ENCODE data around the gene RER1. TPM values are rescaled to one million over a fixed set of nuclear protein-coding genes. Genes with fewer than 3 reads are reported as not detected.

The RER1 gene
- total RNA-seq, 1 experiment from 2014 or later = 155 TPM

- ATAC-seq (no peak), DNase-seq (ENCODE audit: low read depth, low spot score) (no peak)
- Histone ChIP-seq H4K20me1 (ENCODE audit: insufficient read depth) (no peaks in the 10 kb centered on the region), H3K9me3 (ENCODE audit: control insufficient read depth in 1 of 2, insufficient read depth in 1 of 2, low read depth in 1 of 2, low read length in 2 of 2) (no peaks in the 10 kb centered on the region), H3K27me3 (ENCODE audit: insufficient read depth, low read length) (no peaks in the 10 kb centered on the region), H3K36me3 (ENCODE audit: control insufficient read depth in 1 of 2, insufficient read depth in 2 of 2, low read length in 2 of 2) (peaks cover 34 to 45% of the 10 kb centered on the region in 2 experiments), H3K9ac (ENCODE audit: low read length) (no peak overlapping the region), H3K4me3 (replicated peaks in 1 of 2; ENCODE audit: low read depth in 1 of 2, low read length in 2 of 2) (no peak overlapping the region), H3K79me2 (ENCODE audit: insufficient read depth, low read length) (peaks cover 61% of the 10 kb centered on the region), H3K4me1 (ENCODE audit: control insufficient read depth in 1 of 2, insufficient read depth in 2 of 2, low read length in 2 of 2) (no peaks in the 10 kb centered on the region), H3K9me2 (ENCODE audit: insufficient read depth) (no peaks in the 10 kb centered on the region), H3K4me2 (ENCODE audit: low read length) (no peak overlapping the region), H2AFZ (ENCODE audit: low read depth, low read length, poor library complexity, severe bottlenecking) (no peak overlapping the region), H3K27ac (ENCODE audit: low read depth, low read length) (no peak overlapping the region)
- RAD21 ChIA-PET (ENCODE audit: low non-redundant PET in 1 of 2, low total read pairs in 2 of 2, uncharacterized antibody in 2 of 2, unreplicated experiment in 2 of 2) = no interaction called here
- BruUV-seq (replicated peaks) = no TSS peak
- no peak for TF ChIP-seq CEBPB (IDR thresholded peaks at IDR 0.05; ENCODE audit: low read depth)
- TF ChIP-seq EGR1 (IDR thresholded peaks at IDR 0.05; ENCODE audit: low read depth) = no peak
- no peak for TF ChIP-seq POLR2AphosphoS5 (IDR thresholded peaks at IDR 0.05; ENCODE audit: low read depth, low read length)
- TF ChIP-seq POLR2A (IDR thresholded peaks at IDR 0.05; ENCODE audit: borderline replicate concordance, extremely low read depth, insufficient read depth, insufficient read length) = no peak
- no peak for TF ChIP-seq MAX (IDR thresholded peaks at IDR 0.05)
- TF ChIP-seq ELF1 (IDR thresholded peaks at IDR 0.05; ENCODE audit: borderline replicate concordance, low read depth) = no peak
- intact Hi-C loops (cut with micrococcal nuclease) = no loop called here
- POLR2A ChIA-PET = no interaction called here
- CTCF ChIA-PET = no interaction called here
These were observed 7.2 kb downstream of the RER1 start for GRCh38 chr1:2398871-2399270.

GRCh38 chr1:2399890-2400575 lies 8.4 kb downstream of the RER1 start:
- CTCF ChIA-PET = no interaction called here
- POLR2A ChIA-PET = no interaction called here
- intact Hi-C loops (cut with micrococcal nuclease) = no loop called here
- no peak for TF ChIP-seq RAD21 (IDR thresholded peaks at IDR 0.05; ENCODE audit: low read depth)
- TF ChIP-seq ZBTB33 (IDR thresholded peaks at IDR 0.05; ENCODE audit: extremely low read depth, insufficient replicate concordance, low read length) = no peak
- TF ChIP-seq EZH2phosphoT487 (IDR thresholded peaks at IDR 0.05; ENCODE audit: borderline replicate concordance) = no peak
- TF ChIP-seq MAX (IDR thresholded peaks at IDR 0.05) = no peak
- TF ChIP-seq CTCF (IDR thresholded peaks at IDR 0.05 in 2 of 3, conservative IDR thresholded peaks at IDR 0.05 in 1 of 3; ENCODE audit: borderline replicate concordance in 1 of 3, insufficient read depth in 1 of 3, low read depth in 2 of 3, low read length in 2 of 3) = no peak
- TF ChIP-seq ZNF274 (IDR thresholded peaks at IDR 0.05; ENCODE audit: low read depth, low read length) = no peak
- TF ChIP-seq SP1 (IDR thresholded peaks at IDR 0.05; ENCODE audit: low read depth) = no peak
- no peak for TF ChIP-seq YY1 (IDR thresholded peaks at IDR 0.05; ENCODE audit: extremely low read depth, insufficient replicate concordance, low read depth, low read length)
- TF ChIP-seq FOSL1 (IDR thresholded peaks at IDR 0.05; ENCODE audit: low read depth) = no peak
- no peak for TF ChIP-seq EGR1 (IDR thresholded peaks at IDR 0.05; ENCODE audit: low read depth)
- TF ChIP-seq SIN3A (IDR thresholded peaks at IDR 0.05; ENCODE audit: low read depth) = no peak
- no peak for TF ChIP-seq ELF1 (IDR thresholded peaks at IDR 0.05; ENCODE audit: borderline replicate concordance, low read depth)
- no peak for TF ChIP-seq POLR2A (IDR thresholded peaks at IDR 0.05; ENCODE audit: borderline replicate concordance, extremely low read depth, insufficient read depth, insufficient read length)
- no peak for TF ChIP-seq POLR2AphosphoS5 (IDR thresholded peaks at IDR 0.05; ENCODE audit: low read depth, low read length)

More at GRCh38 chr1:2399890-2400575, 8.4 kb downstream of the RER1 start:
- Histone ChIP-seq H3K9me3 (ENCODE audit: control insufficient read depth in 1 of 2, insufficient read depth in 1 of 2, low read depth in 1 of 2, low read length in 2 of 2) (no peaks in the 10 kb centered on the region), H3K27ac (ENCODE audit: low read depth, low read length) (no peak overlapping the region), H3K9ac (ENCODE audit: low read length) (no peak overlapping the region), H3K4me3 (replicated peaks in 1 of 2; ENCODE audit: low read depth in 1 of 2, low read length in 2 of 2) (no peak overlapping the region), H3K9me2 (ENCODE audit: insufficient read depth) (no peaks in the 10 kb centered on the region), H3K4me1 (ENCODE audit: control insufficient read depth in 1 of 2, insufficient read depth in 2 of 2, low read length in 2 of 2) (no peaks in the 10 kb centered on the region), H3K27me3 (ENCODE audit: insufficient read depth, low read length) (no peaks in the 10 kb centered on the region), H3K4me2 (ENCODE audit: low read length) (no peak overlapping the region), H4K20me1 (ENCODE audit: insufficient read depth) (no peaks in the 10 kb centered on the region), H3K79me2 (ENCODE audit: insufficient read depth, low read length) (peaks cover 50% of the 10 kb centered on the region; the same call in 1 of the 2 replicates), H2AFZ (ENCODE audit: low read depth, low read length, poor library complexity, severe bottlenecking) (no peak overlapping the region), H3K36me3 (ENCODE audit: control insufficient read depth in 1 of 2, insufficient read depth in 2 of 2, low read length in 2 of 2) (peaks cover 35 to 43% of the 10 kb centered on the region in 2 experiments)
- RAD21 ChIA-PET (ENCODE audit: low non-redundant PET in 1 of 2, low total read pairs in 2 of 2, uncharacterized antibody in 2 of 2, unreplicated experiment in 2 of 2) = no interaction called here
- ATAC-seq = no peak
- no peak for DNase-seq (ENCODE audit: low read depth, low spot score)
- BruUV-seq (replicated peaks) = no TSS peak
